Measurements from ENCODE around the gene RCC2.
A peak's percentile ranks its signal among the peaks of the same experiment; 100 is the strongest.
"Not testable (repeated sequence)": the region's sequence is repeated elsewhere in the genome, so short reads cannot be mapped to it uniquely, and the experiment has no call there.

RCC2 gene

GRCh38 chr1:17416389-17416788 is 23.1 kb downstream of the RCC2 start:
- no peak for DNase-seq

GRCh38 chr1:17414022-17414421 is 25.5 kb downstream of the RCC2 start:
- no peak for DNase-seq

GRCh38 chr1:17412093-17412870 is 27.2 kb downstream of the RCC2 start:
- DNase-seq, result no peak

GRCh38 chr1:17409391-17409811 is 30.1 kb downstream of the RCC2 start:
- DNase-seq, result no peak

- DNase-seq, result not testable (repeated sequence)
These were observed 31.5 kb downstream of the RCC2 start for GRCh38 chr1:17407786-17408514.

- DNase-seq, result not testable (repeated sequence)
These were observed 32.6 kb downstream of the RCC2 start for GRCh38 chr1:17406760-17407475.

GRCh38 chr1:17405898-17406759 is 33.3 kb downstream of the RCC2 start:
- peak; percentile 36 for DNase-seq

GRCh38 chr1:17404820-17405219 is 34.7 kb downstream of the RCC2 start:
- DNase-seq, result no peak

GRCh38 chr1:17404034-17404684 is 35.3 kb downstream of the RCC2 start:
- DNase-seq, result no peak

- DNase-seq, result no peak
These were observed 36.4 kb downstream of the RCC2 start for GRCh38 chr1:17403081-17403480.

- DNase-seq, result no peak
These were observed 37.6 kb downstream of the RCC2 start for GRCh38 chr1:17401841-17402240.

- no peak for DNase-seq
These were observed 38.6 kb downstream of the RCC2 start for GRCh38 chr1:17400725-17401341.

GRCh38 chr1:17397910-17398695 is 41.4 kb downstream of the RCC2 start:
- no peak for DNase-seq

- DNase-seq, result no peak
These were observed 46.2 kb downstream of the RCC2 start for GRCh38 chr1:17393230-17393629.

- no peak for DNase-seq
These were observed 47.2 kb downstream of the RCC2 start for GRCh38 chr1:17392199-17392740.

GRCh38 chr1:17381161-17381560 is 58.3 kb downstream of the RCC2 start:
- DNase-seq, result no peak

- DNase-seq, result no peak
These were observed 62.0 kb downstream of the RCC2 start for GRCh38 chr1:17377325-17377953.

- no peak for DNase-seq
These were observed 63.8 kb downstream of the RCC2 start for GRCh38 chr1:17375651-17376050.

GRCh38 chr1:17372955-17373354 is 66.5 kb downstream of the RCC2 start:
- no peak for DNase-seq

GRCh38 chr1:17371896-17372295 is 67.6 kb downstream of the RCC2 start, which contains the start of gene PADI6:
Gene PADI6, plus strand, starts transcription at chr1:17372196. Its CDS starts 50 bp downstream, at chr1:17372246.
- DNase-seq, result no peak

All from stimulated activated CD4-positive, alpha-beta T cell treated with anti-CD3 and anti-CD28 coated beads, Interleukin-4, amount 100 ng/mL, for 24 hours (primary cell).